ENCODE results near the gene PHLDB3. TPM values are rescaled to one million over a fixed set of nuclear protein-coding genes. Genes with fewer than 3 reads are reported as not detected.
A peak's percentile ranks its signal among the peaks of the same experiment; 100 is the strongest.

Gene PHLDB3
- total RNA-seq, 1 donor from 2014 or later, result 5.5 TPM

GRCh38 chr19:43471091-43471490 lies 33.5 kb downstream of the PHLDB3 start:
- DNase-seq (ENCODE audit: low spot score), result no peak

- DNase-seq (ENCODE audit: low spot score), result no peak
Observed at GRCh38 chr19:43470288-43470687, 34.3 kb downstream of the PHLDB3 start.

- DNase-seq (ENCODE audit: low spot score), result no peak
Observed at GRCh38 chr19:43469160-43469480, 35.4 kb downstream of the PHLDB3 start.

- DNase-seq (ENCODE audit: low spot score), result no peak
Observed at GRCh38 chr19:43468354-43469159, 36.0 kb downstream of the PHLDB3 start.

GRCh38 chr19:43467730-43468129 lies 36.8 kb downstream of the PHLDB3 start:
- no peak for DNase-seq (ENCODE audit: low spot score)

- no peak for DNase-seq (ENCODE audit: low spot score)
Observed at GRCh38 chr19:43467276-43467675, 37.3 kb downstream of the PHLDB3 start.

- DNase-seq (ENCODE audit: low spot score), result no peak
Observed at GRCh38 chr19:43466793-43467192, 37.8 kb downstream of the PHLDB3 start.

GRCh38 chr19:43465468-43466120 lies 39.0 kb downstream of the PHLDB3 start, which contains the start of gene LYPD3:
LYPD3 (minus strand) TSS chr19:43465608; CDS start chr19:43465571, 37 bp downstream.
- no peak for DNase-seq (ENCODE audit: low spot score)

GRCh38 chr19:43464134-43464775 lies 40.3 kb downstream of the PHLDB3 start:
- peak; percentile 90 for DNase-seq (ENCODE audit: low spot score)

GRCh38 chr19:43463381-43464133 lies 41.0 kb downstream of the PHLDB3 start:
- DNase-seq (ENCODE audit: low spot score), result peak; percentile 98

- no peak for DNase-seq (ENCODE audit: low spot score)
Observed at GRCh38 chr19:43462785-43463380, 41.7 kb downstream of the PHLDB3 start.

- no peak for DNase-seq (ENCODE audit: low spot score)
Observed at GRCh38 chr19:43462383-43462782, 42.2 kb downstream of the PHLDB3 start.

- no peak for DNase-seq (ENCODE audit: low spot score)
Observed at GRCh38 chr19:43461303-43461702, 43.2 kb downstream of the PHLDB3 start.

- DNase-seq (ENCODE audit: low spot score), result no peak
Observed at GRCh38 chr19:43460362-43461016, 44.1 kb downstream of the PHLDB3 start.

- no peak for DNase-seq (ENCODE audit: low spot score)
Observed at GRCh38 chr19:43457809-43458208, 46.7 kb downstream of the PHLDB3 start.

GRCh38 chr19:43455321-43456113 lies 49.0 kb downstream of the PHLDB3 start:
- DNase-seq (ENCODE audit: low spot score), result no peak

GRCh38 chr19:43454031-43454430 lies 50.5 kb downstream of the PHLDB3 start:
- no peak for DNase-seq (ENCODE audit: low spot score)

GRCh38 chr19:43452582-43452981 lies 52.0 kb downstream of the PHLDB3 start:
- DNase-seq (ENCODE audit: low spot score), result no peak

- DNase-seq (ENCODE audit: low spot score), result no peak
Observed at GRCh38 chr19:43450545-43450997, 54.0 kb downstream of the PHLDB3 start.

- no peak for DNase-seq (ENCODE audit: low spot score)
Observed at GRCh38 chr19:43447655-43448054, 56.9 kb downstream of the PHLDB3 start.
